NCI-H2171 treated with DMSO at 0.1 percent for 48 hours (cell line): Measurements from ENCODE around the gene DLEC1.
"Not testable (repeated sequence)": the region's sequence is repeated elsewhere in the genome, so short reads cannot be mapped to it uniquely, and the experiment has no call there.

Source experiments
- DNase-seq: peaks from one replicate; lab custom pipeline; 2025; lab: John Stamatoyannopoulos, UW

DLEC1 gene

DNA sequence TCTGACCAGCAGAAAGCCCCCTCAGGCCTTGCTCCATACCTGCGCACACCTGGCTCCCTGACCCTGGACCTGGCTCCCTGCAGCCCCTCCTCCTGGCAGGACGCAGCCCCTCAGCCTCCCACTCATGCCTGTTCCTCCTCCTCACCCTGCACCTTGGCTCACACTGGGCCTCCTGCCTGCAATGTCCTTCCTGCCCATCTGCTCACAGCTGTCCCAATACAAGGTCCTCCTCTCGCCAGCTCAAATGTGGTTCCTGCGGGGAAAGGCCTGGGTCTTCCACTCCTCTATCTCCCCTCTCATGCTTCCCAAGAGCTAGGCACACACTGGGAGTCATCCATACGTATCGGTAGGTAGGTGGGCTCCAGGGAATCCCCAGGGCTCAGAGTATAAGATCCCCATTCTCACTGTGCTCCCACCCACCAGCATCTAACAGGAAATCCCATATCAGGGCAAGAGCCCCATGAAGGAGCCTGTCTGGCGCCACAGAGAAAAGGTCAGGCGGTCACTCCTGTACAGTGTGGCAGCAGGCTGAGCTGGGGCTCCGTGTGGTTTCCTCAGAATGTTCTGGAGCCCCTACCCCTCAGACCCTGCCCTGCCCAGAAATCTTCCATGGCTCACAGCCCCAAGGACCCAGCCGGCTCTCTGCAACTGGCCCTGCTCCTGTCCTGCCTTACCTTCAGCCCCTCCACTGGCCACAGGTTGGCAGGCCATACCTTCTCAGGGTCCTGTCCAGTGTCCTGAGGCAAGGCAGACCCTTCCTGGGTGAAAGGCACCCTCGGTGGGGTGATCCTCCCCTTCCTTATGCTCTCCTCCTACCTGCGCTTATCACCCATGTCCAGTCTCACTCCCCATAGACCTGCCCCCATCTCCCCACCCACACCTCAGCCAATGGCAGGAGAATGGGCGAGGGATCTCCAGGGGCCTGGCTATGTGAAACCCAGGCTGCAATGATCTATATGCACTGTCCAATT lies 20.4 kb upstream of the DLEC1 start:
- DNase-seq, result no peak

DNA sequence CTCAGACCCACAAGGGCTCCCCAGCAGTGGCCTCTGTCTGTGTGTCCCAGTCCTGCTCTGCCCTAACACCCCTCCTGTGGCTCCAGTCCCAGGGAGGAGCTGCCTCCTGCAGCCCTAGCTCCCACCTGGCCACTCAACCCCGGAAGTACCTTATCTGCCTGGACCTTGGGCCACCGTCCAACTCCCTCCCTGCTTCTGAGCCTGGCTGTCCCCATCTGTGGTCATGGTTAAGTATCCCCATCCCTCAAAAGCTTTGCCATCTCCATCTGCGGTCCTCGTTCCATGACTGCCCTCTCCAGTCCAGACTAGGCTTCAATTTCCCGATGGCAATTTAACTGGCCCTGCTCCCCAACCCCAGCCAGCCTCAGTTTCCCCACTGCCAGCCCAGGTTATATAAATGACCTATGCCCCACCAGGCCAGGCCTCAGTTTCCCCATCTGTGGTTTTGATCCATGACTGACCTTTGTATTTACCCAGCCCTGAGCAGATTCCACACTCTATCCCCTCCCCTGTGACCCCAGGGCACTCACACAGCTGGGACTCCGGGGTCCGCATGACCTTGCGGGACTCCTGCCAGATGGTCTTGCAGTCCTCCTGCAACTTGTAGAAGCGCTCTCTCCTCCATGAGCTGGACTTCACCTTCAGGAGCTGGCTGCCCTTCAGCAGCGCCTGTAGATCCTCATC lies 19.2 kb upstream of the DLEC1 start:
- DNase-seq, result no peak

DNA sequence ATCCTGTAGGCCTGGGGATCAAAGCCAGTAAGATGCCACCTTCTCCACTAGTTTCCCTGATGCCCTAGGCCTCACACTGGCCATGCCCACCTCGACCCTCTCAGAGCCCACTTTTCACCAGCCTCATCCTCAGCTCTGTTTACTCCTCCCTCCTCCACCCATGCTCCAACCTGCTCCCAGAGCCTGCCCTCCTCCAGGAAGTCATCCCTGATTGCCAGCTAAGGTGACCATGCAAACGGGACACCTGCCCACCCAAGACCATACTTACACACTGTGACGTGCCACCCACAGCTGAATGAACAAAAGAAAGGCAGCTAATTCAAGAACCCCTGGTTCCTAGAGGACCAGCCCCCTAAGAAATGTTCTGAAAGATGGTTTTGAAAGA lies 18.7 kb upstream of the DLEC1 start:
- no peak for DNase-seq

DNA sequence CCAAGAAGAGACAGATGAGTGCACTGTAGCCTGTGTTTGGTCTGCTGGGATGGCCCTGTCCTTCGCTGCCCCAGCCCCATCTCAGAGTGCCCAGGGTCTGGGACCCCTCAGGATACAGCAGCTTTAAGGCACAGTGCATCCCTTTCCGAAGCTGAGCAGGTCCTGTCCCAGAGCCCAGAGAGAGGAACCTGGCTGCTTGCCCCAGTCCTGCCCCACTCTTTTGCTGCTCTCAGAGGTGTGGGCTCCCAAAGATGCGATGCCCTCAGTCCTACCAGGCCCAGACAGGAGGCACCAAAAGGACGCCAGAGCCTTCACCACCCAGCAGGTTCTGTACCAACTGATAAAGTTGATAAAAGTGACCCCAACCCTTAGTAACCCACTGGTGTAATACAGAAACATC lies 17.8 kb upstream of the DLEC1 start:
- no peak for DNase-seq

DNA sequence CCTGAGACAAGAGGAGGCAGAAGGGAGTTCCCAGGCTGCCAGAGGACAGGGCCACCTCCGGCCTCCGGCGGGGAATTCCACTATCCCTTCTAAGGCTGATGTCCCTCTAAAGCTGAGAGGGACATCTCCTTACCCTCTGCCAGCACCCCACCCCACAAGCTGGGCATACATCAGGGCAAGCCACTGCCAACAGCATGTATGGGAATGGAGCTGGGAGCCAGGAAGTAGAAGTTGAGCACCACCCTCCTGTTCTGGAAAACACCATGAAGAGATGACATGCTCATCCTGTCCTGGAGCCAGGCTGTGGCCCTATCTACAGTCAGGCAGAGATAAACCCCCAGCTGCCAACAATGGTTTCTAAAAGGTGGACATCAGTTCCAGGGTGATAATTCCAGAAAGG lies 16.7 kb upstream of the DLEC1 start:
- DNase-seq, result no peak

DNA sequence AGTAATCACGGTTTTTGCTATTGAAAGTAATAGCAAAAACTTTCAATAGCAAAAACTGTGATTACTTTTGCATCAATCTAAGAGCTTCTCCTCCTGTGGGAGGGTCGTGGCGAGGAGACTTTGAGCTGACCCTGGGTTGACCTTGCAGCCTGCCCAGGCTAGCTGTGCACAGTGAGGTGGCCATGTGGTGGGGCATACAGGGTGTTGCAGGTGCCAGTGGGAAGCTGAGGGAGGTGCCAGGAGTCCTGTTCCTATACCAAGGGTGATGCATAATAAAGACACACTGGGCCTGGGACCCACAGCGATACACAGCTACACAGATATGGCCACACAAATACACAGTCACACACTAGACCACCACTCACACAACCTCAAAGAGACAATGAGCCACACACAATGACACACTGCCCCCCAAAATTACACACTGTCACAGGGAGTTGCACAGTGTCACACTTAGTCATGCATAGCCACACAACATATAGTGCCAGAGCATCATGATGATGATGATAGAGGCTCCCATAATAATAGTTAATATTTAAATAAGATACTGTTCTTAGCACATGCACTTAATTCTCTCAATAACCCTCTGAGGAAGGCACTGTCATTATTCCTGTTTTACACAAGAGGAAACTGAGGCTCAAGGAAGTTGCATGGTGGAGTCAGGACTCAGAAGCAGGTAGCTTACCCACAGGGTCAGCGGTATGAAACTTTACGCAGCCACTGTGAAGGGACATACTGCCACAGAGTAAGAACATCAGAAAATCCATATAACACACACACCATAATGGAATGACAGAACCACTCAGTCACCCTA lies 15.9 kb upstream of the DLEC1 start:
- DNase-seq, result no peak

DNA sequence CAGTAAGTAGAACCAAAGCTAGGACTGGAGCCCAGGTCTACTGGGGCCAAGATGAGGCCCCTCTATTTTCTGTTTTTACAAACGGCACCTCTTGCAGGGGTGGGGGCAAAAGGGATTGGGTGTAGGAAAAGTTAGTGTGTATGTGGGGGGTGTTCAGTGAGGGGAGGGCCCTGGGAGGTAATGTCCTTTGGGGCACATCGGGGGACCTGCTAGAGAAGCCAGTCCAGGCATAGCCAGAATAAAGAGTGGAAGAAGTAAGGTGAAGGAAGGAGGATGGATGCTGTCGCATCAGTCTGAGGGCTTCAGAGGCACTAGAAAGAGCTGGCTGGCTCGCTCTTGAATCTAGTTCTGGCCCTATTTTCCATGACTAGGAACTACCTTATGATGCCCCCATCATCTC lies 12.2 kb upstream of the DLEC1 start:
- DNase-seq, result no peak

DNA sequence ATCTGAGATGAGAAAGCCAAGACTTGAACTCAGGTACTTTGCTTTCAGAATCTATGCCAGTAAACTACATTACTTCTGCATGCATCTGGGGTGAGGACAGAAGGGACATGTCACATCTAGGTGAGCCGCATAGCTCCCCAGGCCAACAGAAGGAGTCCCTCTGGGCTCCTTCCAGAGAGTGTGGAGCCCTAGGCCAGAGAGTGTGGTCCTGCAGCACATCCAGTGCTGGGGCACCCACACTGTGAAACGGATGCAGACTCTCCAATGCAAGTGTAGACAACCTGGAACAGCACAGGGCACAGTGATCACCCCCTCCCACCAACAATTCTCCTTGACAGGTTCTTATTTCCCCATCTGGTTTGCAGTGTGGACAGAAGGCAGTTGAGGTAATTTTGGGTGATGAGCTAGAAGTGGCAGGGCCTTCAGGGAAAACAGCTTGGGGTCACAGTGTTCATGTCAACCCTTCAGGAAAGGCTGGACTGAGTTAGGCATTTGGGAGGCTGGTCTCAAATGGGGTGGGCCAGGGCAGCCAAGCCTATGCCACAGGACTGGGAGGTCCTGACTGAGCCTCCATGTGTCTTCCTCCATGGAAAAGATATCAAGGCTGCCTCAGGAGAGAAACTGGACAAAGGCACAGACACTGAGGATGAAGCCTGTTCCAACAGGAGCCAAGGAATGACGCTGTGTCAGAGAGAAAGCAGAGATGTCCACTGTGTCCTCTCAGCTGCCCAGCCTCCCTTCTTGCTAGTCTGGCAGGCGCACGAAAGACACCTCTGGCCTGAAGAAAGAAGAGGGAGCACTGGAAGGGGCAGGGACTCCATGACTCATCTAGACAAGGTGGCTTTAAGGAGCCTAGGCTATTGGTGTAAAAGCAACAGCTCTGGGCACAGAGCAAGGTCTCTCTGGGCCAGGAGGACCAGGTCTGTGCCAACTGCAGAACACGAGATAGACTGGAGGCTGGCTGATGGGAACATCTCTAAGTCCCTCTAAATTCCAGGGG lies 11.2 kb upstream of the DLEC1 start:
- no peak for DNase-seq

DNA sequence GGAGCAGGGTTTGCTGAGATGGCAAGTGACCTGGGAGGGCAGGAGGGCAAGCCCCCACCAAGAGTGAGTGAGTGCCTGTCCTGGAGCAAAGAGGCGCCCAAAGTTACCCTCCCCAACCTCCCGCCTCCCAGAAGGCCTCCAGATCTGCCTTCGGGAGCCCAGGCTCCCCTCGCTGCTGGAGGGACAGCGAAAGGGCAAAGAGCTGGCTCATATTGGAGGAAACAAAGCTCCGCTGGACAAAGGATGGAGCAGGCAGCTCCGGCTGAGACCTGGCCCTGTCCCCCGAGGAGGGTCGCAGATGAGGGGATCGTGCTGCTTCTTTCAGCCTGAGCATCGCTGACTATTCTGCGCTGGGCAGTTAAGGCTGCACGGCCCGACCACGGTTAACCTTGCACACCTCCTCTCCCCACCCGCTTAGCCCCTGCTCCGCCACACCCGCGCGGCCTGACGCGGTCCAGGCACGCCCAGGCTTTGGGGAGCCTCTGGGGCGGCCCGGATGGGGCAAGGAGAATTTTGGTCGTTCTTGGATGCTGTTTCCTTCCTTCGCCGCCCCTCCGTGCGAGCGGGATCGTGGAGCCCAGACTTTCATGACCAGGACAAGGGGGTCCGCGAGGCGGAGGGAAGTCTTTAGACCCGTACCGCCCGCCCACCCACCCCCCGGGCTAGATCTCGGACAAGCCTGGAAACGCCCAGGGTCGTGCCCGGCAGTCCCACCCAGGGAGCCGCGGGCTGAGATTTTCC lies 10.2 kb upstream of the DLEC1 start:
- no peak for DNase-seq

DNA sequence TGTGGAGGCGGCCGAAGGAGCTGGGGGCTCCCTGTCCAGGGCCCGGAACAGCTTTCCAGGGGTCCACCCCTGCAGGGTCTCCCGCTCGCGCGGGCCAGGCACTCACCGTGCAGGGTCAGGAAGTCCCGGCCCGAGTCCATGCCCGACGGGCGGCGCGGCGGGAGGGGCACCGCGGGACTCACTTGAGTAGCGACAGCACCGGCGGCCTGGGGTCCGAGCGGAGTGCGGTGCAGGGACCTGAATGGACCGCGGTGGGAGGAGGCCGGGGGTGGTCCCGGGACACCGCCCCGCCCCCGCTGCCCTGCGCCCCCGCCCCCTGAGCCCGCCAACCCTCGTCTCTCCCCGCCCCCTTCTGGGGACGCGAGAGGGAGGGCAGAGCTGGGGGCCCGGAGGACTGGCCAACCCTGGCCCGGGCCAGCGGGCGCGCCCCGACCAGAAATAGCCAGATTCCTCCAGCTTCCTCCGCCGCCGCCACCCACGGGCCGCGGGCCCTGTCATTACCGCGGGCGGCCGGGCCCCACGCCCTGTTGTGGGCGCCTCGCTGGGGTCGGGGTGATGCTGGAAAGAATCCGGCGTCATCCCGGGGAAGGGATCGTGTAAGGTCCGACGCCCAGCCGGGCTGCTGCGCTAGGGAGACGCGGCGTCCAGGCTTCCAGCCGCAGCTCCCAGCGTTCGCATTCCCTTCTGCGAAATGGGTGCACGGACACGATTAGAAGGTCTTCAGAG lies 9.4 kb upstream of the DLEC1 start, which contains the start of gene PLCD1:
PLCD1 (minus strand) TSS at position 243 of the 726 bp plus-strand sequence; CDS start at position 140, 103 bp downstream.
- no peak for DNase-seq

DNA sequence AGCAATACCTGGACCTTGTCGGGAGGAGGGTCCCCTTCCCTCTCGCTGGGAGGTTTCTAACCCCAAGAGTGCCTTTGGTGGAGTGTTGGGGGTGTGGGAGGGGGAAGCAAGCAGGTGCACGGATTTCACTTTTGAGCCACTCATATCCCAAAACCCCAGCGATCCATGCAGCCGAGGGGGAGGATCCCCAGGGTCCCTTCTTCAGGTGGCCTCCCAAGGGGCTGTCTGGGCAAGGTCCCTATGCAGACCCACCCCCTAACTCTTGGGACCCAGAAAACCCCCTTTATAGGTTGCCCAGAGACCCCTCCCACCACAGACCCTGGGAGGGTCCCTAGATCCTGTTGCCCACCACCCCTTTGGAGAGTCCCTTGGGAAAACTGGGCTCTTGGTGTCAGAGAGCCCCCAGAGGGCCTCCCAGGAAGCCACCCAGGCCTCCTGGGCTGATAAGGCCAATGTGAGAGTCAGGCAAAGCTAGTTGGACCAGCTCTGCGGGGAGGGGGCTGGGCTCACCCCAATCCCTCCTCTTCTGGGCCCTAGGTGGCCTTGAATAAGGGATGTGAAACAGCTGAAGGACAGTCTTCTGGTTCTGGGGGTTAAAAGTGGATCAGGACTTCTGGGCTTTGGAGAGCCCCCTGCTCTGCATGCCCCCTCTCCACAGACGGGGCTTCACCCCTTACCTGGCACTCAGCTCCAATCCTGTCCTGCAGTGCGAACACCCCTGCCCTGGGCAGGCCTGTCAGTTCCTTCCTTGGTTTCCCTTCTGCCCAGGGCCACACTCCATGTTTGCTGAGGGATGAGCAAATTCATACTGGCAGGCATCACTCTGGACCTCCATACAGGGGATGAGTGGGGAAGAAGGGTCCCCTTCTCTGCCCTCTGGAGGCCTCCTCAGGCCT lies 8.6 kb upstream of the DLEC1 start:
- DNase-seq, result no peak

DNA sequence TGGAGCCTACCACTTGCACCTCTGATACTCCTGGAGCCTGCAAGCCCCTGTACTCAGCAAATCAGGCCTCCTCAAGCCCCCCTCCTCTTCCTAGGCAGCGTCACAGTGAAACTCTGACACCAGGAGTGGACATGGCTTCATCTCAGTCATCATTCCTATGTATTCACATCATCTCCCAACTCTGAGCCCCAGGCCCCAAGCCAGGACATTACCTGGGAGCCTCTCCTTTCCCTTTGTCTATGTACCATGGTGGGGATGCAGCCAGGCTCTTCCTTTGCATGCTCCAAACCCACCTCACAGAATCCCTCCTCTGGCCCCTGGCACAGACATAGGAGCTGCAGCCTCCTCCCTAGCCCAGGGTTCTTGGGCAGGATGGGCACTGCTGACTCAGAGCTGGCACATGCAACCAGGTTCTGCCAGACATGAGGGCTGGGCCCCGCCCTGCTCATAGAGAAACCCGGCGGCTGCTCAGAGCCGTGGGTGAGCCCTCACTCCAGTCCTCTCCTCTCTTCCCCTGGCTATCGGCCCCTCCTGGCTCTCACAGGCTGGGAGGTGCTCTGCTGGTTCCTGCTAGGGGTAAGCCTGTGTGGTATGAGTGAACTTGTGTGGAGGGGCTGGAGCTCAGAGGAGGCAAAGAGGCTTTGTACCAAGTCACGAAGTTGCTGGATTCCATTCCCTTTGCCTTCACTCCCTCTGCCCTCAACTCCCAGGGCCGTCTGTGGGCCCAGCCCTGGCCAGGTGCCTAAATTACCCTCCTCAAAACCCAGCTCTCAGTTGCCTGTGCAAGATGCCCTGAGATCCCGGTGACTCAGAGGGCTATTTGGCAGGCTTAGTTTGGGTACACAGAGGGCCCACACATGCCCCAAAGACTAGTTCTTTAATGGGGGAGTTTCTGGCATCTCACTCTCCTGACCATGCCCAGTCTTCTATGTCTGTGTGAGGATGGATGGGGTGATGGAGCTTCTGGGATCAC lies 7.7 kb upstream of the DLEC1 start:
- DNase-seq, result no peak

DNA sequence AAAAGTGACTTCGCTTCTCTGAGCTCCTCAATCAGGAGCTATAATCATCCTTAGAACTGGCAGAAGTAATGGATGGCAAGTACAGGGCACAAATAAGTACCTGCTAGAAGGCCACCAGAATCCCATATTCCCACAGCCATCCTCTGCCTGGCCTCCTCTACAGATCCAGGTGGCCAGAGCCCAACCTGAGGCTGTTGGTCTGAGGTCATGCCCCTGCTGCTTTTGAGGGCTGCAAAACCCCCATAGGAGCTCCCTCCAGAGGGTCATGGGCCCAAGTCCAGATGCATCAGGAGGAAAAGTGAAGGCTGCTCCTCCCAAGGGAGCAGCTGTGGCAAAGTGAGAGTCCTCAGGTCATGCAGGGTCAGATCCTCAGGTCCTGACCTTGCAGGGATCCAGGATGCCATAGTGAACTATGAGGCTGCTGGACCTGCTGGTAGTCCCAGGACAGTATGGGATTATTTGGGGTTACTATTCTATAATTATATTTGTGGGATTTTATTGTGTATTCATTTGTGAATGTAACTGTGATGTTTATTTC lies 6.6 kb upstream of the DLEC1 start:
- no peak for DNase-seq

DNA sequence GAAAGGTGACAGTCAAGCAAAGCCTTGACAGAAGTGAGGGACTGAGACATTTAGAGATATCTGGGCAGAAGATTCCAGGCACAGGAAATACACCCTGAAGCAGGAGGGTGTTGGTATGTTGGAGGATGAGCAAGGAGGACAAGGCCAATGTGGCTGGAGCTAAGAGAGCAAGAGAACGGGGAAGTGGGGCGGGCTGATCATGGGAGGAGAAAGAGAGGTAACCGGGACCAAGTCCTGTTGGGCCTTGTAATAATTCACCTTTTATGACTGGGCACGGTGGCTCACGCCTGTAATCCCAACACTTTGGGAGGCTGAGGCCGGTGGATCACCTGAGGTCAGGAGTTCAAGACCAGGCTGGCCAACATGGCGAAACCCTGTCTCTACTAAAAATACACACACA lies 5.4 kb upstream of the DLEC1 start:
- DNase-seq, result not testable (repeated sequence)

DNA sequence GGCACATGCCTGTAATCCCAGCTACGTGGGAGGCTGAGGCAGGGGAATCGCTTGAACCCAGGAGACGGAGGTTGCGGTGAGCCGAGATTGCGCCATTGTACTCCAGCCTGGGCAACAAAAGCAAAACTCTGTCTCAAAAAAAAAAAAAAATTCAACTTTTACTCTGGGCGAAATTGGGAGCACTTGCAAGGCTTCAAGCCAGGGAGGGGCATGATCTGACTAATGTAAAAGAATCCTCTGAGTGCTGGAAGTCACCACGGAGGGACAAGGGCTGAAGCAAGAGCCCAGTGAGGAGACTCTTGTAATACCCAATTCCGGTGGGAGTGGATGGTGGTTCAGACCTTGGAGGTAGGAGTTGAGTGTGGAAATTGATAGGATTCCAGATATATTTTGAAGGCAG lies 4.7 kb upstream of the DLEC1 start:
- DNase-seq, result not testable (repeated sequence)

DNA sequence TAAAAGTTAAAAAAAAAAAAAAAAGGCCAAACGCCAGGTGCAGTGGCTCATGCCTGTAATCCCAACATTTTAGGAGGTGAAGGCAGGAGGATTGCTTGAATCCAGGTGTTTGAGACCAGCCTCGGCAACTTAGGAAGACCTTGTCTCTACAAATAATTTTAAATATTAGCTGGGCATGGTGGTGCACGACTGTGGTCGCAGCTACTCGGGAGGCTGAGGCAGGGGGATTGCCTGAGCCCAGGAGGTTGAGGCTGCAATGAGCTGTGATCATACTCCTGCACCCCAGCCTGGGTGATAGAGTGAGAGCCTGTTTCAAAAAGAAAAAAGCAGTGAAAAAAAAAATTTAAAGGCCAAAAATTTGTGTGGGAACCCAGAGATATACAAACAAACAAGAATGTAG lies 2.7 kb upstream of the DLEC1 start:
- DNase-seq, result no peak

DNA sequence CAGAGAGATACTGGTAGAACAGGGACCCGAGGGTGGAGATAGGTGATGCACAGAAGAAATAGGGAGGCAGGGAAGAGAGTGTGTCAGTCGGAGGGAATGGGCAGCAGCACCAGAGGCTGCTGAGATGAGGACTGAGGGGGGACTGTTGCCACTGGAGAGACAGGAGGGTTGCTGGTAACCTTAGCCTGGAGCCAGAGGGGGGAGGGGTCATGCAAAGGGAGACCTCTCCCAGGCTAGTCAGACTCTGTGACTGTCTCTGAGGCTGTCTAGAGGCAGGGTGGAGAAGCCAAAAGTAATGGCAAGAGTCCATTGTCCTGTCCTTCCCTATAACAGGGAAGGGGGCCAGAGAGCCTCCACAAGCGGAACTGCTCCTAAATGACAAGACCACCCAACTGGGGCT lies 2.1 kb upstream of the DLEC1 start:
- no peak for DNase-seq
